GM03348 (cell line): ENCODE data around the gene MVB12A.

Source experiments
- DNase-seq: peaks from one replicate; pipeline ENCODE4 v3.0.0; 2012; ENCODE audit warnings: low spot score

MVB12A gene

GRCh38 chr19:17404621-17405249 is 15.1 kb upstream of the MVB12A start:
- no peak for DNase-seq

- DNase-seq, result no peak
Observed at GRCh38 chr19:17405250-17406045, 14.4 kb upstream of the MVB12A start, which contains the start of gene BST2. Gene BST2 (minus strand): TSS chr19:17405630. CDS start chr19:17405575, 55 bp downstream.

- no peak for DNase-seq
Observed at GRCh38 chr19:17406046-17406886, 13.6 kb upstream of the MVB12A start.

- DNase-seq, result no peak
Observed at GRCh38 chr19:17406887-17407196, 13.0 kb upstream of the MVB12A start.

GRCh38 chr19:17409990-17410389 is 9.9 kb upstream of the MVB12A start:
- no peak for DNase-seq

- no peak for DNase-seq
Observed at GRCh38 chr19:17411801-17412200, 8.0 kb upstream of the MVB12A start.

GRCh38 chr19:17414097-17414496 is 5.8 kb upstream of the MVB12A start:
- no peak for DNase-seq

GRCh38 chr19:17415121-17415520 is 4.7 kb upstream of the MVB12A start:
- DNase-seq, result no peak

- no peak for DNase-seq
Observed at GRCh38 chr19:17418710-17419109, 1.1 kb upstream of the MVB12A start.

GRCh38 chr19:17419154-17419620 is 660 bp upstream of the MVB12A start:
- DNase-seq, result no peak

- peak; percentile 52 for DNase-seq
Observed at GRCh38 chr19:17420475-17420924, 653 bp downstream of the MVB12A start.

GRCh38 chr19:17421942-17422341 is 2.1 kb downstream of the MVB12A start:
- no peak for DNase-seq

GRCh38 chr19:17423429-17424208 is 3.8 kb downstream of the MVB12A start:
- no peak for DNase-seq

- peak; percentile 53 for DNase-seq
Observed at GRCh38 chr19:17424743-17425365, 5.0 kb downstream of the MVB12A start.

- no peak for DNase-seq
Observed at GRCh38 chr19:17429641-17430113, 9.8 kb downstream of the MVB12A start.

- DNase-seq, result no peak
Observed at GRCh38 chr19:17431417-17431816, 11.6 kb downstream of the MVB12A start.

GRCh38 chr19:17435218-17435617 is 15.4 kb downstream of the MVB12A start:
- DNase-seq, result no peak

- no peak for DNase-seq
Observed at GRCh38 chr19:17436094-17436873, 16.4 kb downstream of the MVB12A start.

- no peak for DNase-seq
Observed at GRCh38 chr19:17436874-17437267, 17.0 kb downstream of the MVB12A start.
